NCI-H82 (cell line): ENCODE measurements around the gene CD109.

Experiments
- DNase-seq: peaks from one replicate; lab custom pipeline; 2025; lab: John Stamatoyannopoulos, UW

CD109 gene

DNA sequence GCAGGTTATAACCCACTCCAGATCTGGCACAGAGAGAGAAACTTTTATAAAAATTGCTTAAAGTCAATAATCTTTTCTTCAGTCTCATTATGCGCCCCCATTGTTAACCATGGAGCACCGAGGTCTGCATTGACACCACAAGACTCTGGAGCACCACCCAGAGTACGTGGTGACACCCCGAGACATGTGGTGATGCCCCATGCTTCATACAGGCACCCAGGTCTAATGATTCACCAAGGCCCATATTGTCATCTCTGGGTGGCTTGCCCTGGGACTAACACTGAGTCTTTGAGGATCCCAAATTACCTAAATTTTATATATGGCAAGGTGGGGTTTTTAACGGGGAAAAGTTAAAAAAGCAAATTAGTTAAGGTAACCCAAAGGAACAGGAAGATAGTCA is 31.1 kb downstream of the CD109 start:
- no peak for DNase-seq

DNA sequence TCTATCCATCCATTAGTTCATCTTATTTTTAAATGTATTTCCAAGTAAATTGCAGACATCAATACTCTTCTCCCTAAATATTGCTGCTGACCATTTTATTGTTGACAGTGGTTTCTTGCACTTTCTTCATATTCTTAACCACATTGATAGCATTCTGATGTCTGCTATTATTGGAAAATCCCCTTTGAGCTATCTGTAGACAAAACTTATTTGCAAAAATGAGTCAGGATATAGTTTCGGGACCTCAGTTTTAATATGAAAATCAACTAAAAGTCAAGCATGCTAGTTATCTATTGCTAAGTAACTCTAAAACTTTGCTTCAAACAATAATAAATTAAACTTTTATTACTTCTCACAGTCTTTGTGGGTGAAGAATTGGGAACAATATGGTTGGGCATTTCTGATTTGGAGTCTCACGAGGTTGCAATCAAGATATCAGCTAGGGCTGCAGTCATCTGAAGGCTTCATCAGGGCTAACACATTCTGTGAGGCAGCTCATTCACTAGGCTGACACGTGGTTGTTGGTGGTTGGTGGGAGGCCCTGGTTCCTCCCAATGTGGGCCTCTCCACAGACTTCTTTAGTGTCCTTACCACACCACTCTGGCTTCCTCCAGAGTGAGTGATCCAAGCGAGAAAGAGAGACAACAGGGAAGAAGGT is 32.7 kb downstream of the CD109 start:
- no peak for DNase-seq

DNA sequence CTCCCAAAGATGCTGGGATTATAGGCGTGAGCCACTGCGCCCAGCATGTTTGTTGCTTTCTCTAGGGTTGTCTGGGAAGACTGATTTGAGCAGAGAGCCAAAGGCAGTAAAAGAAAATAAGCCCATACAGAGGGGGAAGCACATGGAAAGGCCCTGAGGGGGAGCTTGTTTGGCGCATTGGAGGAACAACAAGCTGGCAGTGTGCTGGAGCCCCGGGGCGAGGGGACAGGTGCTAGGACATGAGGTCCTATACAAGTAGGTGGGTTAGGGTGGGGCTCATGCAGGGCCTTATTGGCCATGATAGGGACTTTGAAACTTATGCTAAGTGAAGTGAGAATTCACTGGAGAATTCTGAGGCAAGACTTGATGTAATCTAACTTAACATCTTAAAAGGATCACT is 35.3 kb downstream of the CD109 start:
- DNase-seq, result no peak

DNA sequence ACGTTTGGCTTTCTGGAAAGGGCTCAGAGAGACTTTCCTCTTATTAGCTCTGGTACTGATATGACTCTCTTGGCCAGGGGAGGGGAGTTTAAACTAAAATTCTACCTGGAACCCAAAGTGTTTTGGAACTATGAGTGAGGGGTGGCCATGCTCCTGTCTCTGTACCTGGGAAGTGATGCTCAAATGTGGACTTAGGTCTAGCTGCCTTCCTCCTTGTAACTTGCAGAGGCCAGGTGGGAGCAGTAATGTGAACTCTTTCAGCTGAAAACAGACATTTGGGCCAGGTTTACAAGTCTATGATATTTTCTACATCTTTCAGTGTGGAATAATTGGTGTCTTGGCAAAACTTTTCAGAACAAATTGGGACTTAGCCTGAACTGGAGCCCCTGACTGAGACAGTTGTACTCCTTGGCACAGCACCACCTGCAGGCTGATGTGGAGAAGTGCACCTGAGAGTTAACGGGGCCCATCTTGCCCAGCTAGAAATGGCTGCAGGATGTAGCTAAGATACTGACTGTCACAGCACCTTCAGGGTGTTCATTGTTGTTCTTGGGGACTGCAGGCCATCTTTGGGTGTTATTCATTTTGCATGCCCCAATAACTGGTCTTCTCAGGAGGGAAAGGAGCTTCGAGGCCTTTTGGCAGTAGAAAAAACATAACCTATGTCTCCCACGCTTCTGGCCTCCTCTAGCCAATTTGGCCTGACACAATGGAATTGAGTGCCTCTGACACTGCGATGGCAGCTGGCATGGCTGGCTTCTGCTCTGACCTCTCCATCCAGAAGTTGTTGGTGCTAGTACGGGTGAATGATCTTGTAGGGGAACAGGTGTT is 37.1 kb downstream of the CD109 start:
- peak; percentile 75 for DNase-seq

DNA sequence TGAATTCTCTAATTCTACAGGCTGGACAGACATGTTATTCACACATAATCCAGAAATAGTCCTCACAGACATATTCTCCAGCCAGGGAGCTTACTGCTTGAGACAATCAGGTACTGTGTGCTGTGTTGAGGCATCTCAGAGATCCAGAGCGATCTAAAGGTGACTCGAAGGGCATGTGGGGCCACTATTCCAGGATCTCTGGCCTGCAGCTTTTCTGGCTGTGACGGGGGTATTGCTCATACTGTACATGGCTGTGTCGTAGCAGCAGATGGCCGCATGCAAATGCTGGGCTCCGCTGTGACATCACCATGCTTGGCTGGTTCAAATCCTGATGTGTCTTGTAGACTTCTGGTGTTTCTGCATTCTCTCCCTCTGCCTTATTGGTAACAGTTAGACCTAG is 37.8 kb downstream of the CD109 start:
- DNase-seq, result no peak

DNA sequence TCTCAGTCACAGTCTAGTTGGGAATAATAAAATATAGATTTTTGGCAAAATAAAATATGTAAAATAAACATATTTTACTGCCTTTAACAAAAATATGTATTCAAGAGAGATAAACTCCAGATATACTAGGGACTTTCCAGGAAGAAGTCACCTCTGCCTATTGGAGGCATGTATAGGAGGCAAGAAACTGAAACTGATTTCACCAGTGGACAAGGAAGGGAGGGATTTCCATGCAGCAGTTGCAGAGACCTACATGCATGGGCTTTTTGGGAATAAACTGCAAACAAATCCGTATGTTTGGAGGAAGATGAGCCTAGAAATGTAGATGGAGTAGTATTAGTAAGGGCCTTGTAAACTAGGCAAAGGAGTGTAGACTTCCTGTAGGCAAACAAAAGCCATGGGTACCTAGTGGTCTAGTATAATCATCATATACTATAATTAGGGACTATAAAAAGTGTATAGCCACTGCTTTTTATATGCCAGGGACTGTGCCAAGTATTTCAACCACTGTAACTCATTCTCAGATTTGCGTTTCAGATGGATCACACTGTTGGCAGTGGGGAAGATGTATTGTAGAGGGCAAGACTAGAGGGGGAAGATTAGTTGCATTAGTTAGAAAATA is 38.9 kb downstream of the CD109 start:
- DNase-seq, result no peak

DNA sequence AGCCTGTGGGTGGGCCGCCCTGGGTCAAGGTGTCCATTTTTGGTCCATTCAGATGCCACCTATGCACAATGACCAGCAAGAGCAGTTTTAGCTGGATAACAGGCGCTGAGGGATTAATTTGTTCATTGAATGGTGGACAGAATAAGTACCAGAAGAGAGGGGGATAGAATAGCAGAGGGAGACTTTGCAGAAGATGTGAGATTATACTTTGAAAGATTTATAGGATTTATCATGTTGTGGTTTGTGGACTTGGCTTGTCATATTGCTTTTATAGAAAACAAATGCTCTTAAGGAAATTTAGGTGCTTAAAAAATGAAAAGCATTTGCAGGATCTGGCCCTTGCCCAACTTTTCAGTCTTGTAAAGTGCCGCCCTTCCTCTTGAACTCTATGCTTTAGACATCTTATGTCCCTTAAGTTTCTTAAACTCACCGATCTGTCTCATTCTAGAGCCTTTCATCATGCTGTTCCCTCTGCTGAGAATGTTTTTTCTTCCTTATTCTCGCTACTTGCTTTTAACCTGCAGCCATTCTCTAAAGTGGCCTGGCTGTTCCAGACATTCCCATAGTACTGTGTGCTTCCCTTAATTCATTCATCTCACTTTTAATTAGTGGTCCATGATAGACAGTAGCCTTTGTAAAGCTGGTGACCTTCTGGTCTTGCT is 42.5 kb downstream of the CD109 start:
- no peak for DNase-seq

DNA sequence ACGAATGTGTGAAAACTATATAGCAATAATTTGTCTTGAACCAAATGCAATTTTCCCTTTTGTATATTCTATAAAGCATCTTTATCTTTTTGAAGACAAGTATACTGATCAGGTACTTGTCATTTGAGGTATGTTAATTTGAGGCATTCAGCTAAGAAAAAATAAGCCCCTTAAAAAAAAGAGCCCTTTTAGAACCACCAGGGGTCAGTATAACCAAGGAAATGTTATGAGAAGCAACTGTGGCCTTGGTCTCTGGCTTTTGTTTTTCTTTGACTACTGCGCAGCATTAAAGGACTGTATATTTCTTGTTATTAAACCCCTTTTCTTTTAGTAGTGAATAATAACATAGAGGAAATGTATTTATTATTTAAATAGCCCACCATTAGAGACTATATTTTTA is 43.1 kb downstream of the CD109 start:
- peak; percentile 72 for DNase-seq

DNA sequence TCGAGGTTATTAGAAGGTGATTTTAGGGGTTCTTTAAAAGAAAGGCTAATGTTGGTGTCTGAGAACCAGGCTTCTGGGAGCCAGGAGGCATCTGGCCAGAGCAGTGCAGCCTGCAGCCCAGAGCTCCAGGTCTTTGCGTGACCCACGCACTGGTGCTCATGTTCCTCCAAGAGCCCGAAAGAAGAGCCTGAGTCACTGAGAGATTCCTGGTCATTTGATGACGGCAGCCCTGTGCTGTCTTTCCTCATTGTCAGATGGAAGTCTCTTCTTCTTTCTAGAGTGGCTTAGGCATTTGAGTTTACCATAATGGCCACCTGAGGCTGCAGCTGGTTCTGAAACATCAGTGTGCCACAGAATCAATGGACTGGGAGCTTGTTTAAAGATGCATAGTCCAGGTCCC is 46.4 kb downstream of the CD109 start:
- no peak for DNase-seq

DNA sequence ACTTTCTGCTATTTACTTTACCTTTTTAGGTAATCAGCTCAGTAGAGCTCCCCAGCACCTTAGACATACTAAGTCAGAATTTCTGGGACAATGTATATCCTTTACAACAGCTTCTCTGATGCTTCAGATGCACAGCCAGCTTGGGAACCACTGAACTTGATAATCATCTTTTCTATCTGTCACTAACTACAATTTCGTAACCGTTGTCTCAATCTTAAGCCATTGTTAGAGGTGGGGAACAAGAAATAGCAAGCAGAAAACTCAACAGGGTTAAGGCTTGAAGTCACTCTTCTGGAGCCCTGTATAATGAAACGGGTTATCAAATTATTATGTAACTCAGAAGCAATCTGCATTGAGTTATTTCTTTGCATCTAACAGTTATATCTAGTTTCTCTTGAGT is 47.1 kb downstream of the CD109 start:
- no peak for DNase-seq

DNA sequence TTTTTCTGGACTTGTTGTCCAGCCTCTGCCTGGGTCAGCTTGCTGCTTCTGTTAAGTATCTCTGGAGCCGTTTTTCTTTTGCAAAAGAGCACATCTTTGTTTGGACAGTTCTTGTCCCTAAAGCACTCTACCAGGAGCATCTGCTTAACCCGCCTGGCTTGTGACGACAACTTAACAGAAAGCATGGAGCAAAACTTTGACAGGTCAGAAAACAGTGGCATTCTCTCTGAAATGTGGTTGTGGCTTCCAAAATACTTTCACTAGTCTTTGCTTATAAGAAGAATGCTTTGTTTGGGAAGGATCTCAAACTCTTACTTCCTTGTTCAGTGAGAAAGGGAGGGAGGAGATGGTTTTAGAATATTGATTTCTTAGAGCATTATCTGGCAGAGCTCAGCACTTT is 47.6 kb downstream of the CD109 start:
- no peak for DNase-seq

DNA sequence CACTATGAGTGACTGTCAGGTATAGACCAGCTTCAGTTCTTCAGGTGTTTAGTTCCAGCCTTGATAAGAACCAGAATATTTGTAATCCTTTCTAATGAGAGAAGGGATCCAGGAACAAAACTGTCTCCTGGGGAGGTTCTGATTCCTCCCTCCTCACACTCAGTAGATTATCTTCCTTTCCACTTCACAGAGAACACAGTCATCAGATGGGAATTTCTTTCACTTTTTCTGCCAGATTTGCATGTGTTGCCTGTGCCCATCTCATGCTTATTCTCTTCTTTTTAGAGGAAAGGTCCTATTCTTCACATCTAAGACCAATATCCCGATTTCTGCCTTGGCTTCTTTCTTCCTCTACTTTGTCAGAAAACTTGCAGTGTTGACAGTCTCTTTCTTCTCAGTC is 50.8 kb downstream of the CD109 start:
- DNase-seq, result no peak

DNA sequence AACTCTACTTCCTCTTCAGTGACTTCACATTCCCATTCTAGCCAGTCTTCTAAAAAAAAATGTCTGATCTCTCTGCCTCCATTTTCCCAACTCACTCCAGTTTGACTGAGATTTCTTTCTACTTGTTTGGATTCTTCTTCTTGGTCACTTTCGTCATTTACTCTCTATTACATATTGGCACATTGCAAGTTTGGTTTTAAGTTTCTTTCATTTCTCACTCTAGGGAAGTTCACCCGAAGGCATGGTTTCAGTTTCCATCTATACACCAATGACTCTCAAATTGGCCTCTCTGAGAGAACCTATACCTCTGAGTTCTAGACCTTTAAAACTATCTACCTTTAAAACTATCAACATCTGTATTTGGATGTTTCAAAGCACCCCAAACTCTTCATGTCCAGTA is 51.3 kb downstream of the CD109 start:
- no peak for DNase-seq

DNA sequence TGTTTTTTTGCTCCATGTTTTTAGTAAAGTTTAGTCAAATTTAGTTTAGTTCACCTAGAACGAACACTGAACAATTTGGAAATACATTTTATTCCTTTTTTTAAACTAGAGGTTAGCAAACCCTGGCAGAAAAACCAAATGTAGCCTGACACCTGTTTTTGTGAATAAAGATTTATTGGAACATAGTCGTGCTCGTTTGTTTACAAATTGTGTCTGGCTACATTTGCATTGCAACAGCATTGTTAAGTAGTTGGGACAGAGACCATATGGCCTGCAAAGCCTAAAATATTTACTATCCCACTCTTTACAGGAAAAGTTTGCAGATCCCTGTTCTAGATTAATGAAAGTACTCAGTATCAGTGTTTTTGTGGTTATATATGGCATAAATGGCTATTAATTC is 56.9 kb downstream of the CD109 start:
- no peak for DNase-seq

DNA sequence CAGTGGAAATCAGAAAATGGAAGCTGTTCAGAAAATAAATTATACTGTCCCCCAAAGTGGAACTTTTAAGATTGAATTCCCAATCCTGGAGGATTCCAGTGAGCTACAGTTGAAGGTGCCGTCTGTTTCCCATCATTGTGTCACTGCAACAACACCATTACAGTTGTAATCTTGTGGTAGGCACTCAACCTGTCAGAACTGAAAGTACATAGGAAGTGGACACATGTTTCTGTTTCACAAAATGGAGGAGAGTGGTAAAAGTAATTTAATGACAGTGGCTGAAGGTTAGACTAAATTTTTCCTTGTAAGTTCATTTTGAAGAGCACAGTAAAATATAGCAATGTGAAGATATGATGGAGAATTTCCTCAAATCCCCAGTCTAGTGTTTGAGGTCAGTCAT is 70.0 kb downstream of the CD109 start:
- DNase-seq, result no peak

DNA sequence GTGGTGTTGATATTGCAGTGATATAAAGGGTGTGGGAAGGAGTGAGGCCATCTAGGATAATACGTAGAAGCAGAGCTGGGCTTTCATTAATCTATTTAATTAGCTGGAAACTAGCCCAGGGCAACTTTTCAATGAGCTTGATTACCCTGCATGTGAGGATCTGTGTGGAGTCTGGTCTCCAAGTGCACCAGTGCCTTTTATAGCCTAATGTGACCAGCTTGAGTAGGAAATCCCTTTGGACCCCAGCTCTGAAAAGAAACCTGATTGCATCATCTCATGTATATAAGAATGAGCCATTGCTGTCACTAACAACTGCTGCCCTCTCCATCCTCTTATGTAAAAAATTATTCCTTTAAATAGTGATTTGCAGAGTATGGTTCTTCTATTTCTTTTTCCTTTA is 72.6 kb downstream of the CD109 start:
- DNase-seq, result peak; percentile 77

DNA sequence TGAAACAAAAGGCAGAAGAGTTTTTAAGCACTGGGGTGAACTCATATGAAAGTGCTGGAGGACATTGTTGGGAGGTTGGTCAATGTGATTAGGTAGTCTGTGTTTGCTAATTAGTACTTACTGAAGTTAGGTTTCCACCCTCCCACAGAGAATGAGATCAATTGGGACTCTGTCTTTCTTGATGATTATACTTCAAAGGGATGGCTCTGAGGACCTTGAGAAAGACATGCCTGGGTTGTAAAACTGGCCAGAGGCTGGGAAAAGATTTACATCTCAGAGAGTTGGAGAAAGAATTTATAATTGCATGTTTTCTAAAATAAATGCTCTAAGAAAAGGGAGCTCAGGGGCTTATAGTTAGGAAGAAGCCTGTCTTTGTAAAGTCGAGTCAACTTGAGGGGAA is 74.0 kb downstream of the CD109 start:
- no peak for DNase-seq

DNA sequence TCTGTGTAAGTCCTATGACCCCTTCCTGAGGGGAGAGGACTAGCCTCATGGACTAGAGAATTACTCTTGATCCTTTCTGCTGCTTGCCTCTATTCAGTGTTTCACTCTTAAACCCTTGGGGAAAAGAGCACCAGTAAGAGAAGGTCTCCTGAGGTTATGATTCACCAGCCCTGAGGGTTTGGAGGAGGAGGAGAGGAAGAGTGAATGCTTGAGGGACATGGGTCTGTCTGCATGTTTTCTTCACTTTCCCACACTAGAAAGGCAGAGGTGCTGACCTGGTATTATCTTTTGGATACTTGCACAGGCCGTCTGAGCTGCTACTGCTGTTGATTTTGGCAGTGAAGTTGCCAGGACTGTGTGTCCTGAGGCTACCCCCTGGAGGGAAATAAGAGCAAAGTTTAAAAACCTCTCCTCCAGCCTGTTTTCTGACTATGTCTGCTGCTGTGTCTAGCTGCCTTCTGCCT is 78.3 kb downstream of the CD109 start:
- peak; percentile 26 for DNase-seq

DNA sequence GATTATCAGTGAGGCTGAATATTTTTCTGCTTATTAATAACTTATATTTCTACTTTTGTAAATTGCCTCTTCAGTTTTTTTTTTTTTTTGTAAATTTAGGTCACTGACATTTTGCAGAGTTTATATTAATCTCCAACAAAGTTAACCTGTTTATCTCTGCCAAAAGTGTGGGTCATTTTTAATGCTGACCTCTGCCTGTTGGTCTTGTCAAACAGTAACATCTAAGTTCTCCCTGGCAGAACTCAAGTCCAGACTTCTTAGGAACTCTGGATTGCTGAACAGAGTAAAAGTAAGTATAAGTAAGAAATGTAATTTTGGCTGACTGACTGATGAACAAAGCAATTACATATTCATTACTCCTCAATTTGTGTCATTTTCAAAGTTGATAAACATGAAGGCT is 83.9 kb downstream of the CD109 start:
- no peak for DNase-seq

DNA sequence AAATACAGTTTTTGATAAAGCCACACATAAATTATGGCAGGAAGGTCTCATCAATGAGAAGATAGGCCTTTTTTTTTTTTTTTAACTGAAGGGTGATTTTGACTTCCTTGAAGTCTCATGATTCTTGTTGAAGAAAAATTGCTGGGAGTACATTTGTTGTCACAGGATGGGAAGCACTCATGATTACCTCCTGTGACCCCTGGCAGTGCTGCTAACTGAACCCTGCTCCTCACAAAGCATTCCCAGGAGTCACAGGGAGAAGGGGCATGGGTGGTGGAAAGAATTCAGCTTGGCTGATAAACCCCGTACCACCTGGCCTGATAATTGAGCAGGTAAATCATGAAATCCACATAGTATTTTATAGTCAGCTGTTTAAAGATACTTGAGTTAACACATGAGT is 86.9 kb downstream of the CD109 start:
- DNase-seq, result no peak

DNA sequence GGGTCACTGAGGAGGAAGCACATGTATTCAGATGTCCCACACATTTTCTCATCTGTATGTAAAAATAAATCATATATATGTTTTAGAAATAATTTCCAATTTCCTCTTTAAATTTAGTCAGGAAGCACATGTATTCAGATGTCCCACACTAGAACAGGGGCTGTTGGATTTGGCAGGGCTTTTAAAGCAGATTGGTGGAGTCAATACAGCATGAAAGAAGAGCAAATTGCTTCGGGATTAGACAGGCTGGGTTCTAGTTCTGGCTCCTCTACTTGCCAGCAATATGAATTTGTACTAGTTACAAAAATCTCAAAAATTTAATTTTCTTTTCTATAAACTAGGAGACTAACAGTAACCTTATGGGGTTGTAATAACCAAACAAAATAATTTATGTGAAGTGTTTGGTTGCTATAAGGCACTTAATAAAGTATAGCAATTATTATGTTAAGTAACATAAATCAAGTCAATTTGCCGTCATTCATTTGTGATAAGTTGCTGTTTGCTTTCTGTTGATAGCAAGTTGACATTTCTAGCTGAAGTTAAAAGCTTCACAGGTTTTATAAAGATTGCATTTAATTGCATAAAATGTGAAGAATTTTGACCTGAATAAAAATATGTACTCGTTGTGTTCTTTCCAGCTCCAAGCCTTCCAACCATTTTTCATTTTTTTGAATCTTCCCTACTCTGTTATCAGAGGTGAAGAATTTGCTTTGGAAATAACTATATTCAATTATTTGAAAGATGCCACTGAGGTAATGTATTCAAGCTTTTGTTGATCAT is 88.9 kb downstream of the CD109 start:
- no peak for DNase-seq

DNA sequence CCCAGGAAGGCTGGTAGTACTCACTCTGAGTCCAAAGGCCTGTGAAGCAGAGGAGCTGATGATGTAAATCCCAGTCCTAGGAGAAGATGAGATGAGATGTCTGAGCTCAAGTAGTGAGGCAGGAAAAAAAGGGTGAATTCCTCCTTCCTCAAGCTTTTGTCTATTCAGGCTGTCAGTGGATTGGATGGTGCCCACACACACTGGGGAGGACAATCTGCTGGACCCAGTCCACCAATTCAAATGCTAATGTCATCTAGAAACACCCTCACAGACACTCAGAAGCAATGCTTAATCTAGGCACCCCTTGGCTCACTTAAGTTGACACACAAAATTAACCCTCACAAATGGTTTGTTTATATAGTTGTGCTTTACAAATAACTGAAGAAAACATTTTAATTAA is 94.6 kb downstream of the CD109 start:
- DNase-seq, result no peak
